Middle frontal gyrus (tissue), 1 donor: Measurements from ENCODE around the gene RDH14.

Source experiments
- DNase-seq: peaks from one replicate; pipeline ENCODE4 v3.0.0-alpha.2; 2015; ENCODE audit warnings: low spot score; ENCODE audit errors: extremely low spot score

The RDH14 gene

GRCh38 chr2:18566145-18566769 is 5.8 kb upstream of the RDH14 start:
- DNase-seq: no peak

- DNase-seq: no peak
Measured at GRCh38 chr2:18560797-18561085, 288 bp upstream of the RDH14 start.

GRCh38 chr2:18559531-18560030 is 872 bp downstream of the RDH14 start:
- DNase-seq: no peak

- DNase-seq: no peak
Measured at GRCh38 chr2:18558458-18558857, 2.0 kb downstream of the RDH14 start.

- DNase-seq: no peak
Measured at GRCh38 chr2:18557121-18557520, 3.3 kb downstream of the RDH14 start.

GRCh38 chr2:18552351-18553077 is 7.9 kb downstream of the RDH14 start:
- DNase-seq: no peak

GRCh38 chr2:18551623-18552022 is 8.8 kb downstream of the RDH14 start:
- no peak for DNase-seq

GRCh38 chr2:18551169-18551568 is 9.3 kb downstream of the RDH14 start:
- DNase-seq: no peak

- DNase-seq: no peak
Measured at GRCh38 chr2:18550433-18550832, 10.0 kb downstream of the RDH14 start.

- no peak for DNase-seq
Measured at GRCh38 chr2:18549083-18549482, 11.4 kb downstream of the RDH14 start.

GRCh38 chr2:18548621-18549020 is 11.8 kb downstream of the RDH14 start:
- no peak for DNase-seq

GRCh38 chr2:18546567-18546966 is 13.9 kb downstream of the RDH14 start:
- no peak for DNase-seq

- DNase-seq: no peak
Measured at GRCh38 chr2:18545384-18545783, 15.1 kb downstream of the RDH14 start.

GRCh38 chr2:18544171-18544570 is 16.3 kb downstream of the RDH14 start:
- DNase-seq: no peak

- DNase-seq: no peak
Measured at GRCh38 chr2:18540872-18541271, 19.6 kb downstream of the RDH14 start.

GRCh38 chr2:18536697-18537096 is 23.8 kb downstream of the RDH14 start:
- DNase-seq: no peak

- DNase-seq: no peak
Measured at GRCh38 chr2:18536100-18536499, 24.4 kb downstream of the RDH14 start.

- no peak for DNase-seq
Measured at GRCh38 chr2:18531194-18531593, 29.3 kb downstream of the RDH14 start.

- no peak for DNase-seq
Measured at GRCh38 chr2:18527822-18528221, 32.6 kb downstream of the RDH14 start.

- DNase-seq: no peak
Measured at GRCh38 chr2:18527326-18527725, 33.1 kb downstream of the RDH14 start.

- no peak for DNase-seq
Measured at GRCh38 chr2:18526429-18526828, 34.0 kb downstream of the RDH14 start.

GRCh38 chr2:18525852-18526251 is 34.6 kb downstream of the RDH14 start:
- no peak for DNase-seq

- DNase-seq: no peak
Measured at GRCh38 chr2:18525236-18525635, 35.2 kb downstream of the RDH14 start.
